ENCODE data around the gene DYRK1B. TPM values are rescaled to one million over a fixed set of nuclear protein-coding genes. Genes with fewer than 3 reads are reported as not detected.
"Not testable (repeated sequence)": the region's sequence is repeated elsewhere in the genome, so short reads cannot be mapped to it uniquely, and the experiment has no call there.

The DYRK1B gene
- total and polyA plus RNA-seq, 4 donors, result 7.9 to 25.6 (median 20.8) TPM

GRCh38 chr19:39811064-39811463, 22.9 kb downstream of the DYRK1B start:
- ATAC-seq (ENCODE audit: insufficient read depth, low FRiP score) (no peak), DNase-seq (no peak)
- no peak overlapping the region for H3K27ac ChIP-seq (ENCODE audit: low read depth in 1 of 2, low read length in 1 of 2)
- H3K4me1 ChIP-seq (ENCODE audit: control insufficient read depth in 5 of 5, insufficient read depth in 5 of 5, low read length in 5 of 5), result no peaks in the 10 kb centered on the region
- H3K4me3 ChIP-seq, result no peak overlapping the region
- H3K27me3 ChIP-seq (ENCODE audit: control insufficient read depth in 3 of 3, insufficient read depth in 3 of 3, low read length in 2 of 3), result no peaks in the 10 kb centered on the region
- H3K9ac ChIP-seq (ENCODE audit: insufficient read depth in 1 of 2, low read length in 2 of 2), result no peak overlapping the region
- H3K9me3 ChIP-seq (ENCODE audit: control insufficient read depth in 4 of 4, insufficient read depth in 3 of 4, low read length in 3 of 4), result no peaks in the 10 kb centered on the region
- H3K36me3 ChIP-seq (ENCODE audit: control insufficient read depth in 4 of 4, insufficient read depth in 4 of 4, low read length in 4 of 4), result peaks cover 0 to 1% (median 0%) of the 10 kb centered on the region in 4 donors
- 89 to 92% methylated on average over 4 of the region's 4 CpGs for WGBS, 2 donors
- TF ChIP-seq, protein P1, sequence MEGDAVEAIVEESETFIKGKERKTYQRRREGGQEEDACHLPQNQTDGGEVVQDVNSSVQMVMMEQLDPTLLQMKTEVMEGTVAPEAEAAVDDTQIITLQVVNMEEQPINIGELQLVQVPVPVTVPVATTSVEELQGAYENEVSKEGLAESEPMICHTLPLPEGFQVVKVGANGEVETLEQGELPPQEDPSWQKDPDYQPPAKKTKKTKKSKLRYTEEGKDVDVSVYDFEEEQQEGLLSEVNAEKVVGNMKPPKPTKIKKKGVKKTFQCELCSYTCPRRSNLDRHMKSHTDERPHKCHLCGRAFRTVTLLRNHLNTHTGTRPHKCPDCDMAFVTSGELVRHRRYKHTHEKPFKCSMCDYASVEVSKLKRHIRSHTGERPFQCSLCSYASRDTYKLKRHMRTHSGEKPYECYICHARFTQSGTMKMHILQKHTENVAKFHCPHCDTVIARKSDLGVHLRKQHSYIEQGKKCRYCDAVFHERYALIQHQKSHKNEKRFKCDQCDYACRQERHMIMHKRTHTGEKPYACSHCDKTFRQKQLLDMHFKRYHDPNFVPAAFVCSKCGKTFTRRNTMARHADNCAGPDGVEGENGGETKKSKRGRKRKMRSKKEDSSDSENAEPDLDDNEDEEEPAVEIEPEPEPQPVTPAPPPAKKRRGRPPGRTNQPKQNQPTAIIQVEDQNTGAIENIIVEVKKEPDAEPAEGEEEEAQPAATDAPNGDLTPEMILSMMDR (IDR thresholded peaks at IDR 0.05; ENCODE audit: control extremely low read depth, extremely low read depth), result no peak

DNA sequence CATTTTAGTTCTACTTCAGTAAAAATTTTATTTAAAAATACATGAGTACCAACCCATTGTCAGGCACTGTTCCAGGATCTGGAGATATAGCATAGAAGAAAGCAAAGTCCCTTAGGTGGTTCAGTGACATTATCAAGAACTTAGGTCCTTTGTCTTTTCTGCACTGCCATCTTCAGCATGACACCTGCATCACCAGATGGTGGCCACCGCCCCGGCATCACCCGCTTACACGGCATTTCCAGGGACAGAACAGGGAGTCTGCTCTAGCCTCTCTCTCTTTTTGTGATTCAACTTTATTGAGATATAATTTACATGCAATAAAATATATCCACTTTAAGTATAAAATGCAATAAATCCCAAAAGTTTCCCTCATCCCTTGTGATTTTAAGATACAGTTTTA, 23.5 kb downstream of the DYRK1B start:
- ATAC-seq (ENCODE audit: insufficient read depth, low FRiP score), result no peak
- TF ChIP-seq, protein P1 (IDR thresholded peaks at IDR 0.05; ENCODE audit: control extremely low read depth, extremely low read depth), result no peak
- H3K27ac ChIP-seq (ENCODE audit: low read depth in 1 of 2, low read length in 1 of 2), result no peak overlapping the region

GRCh38 chr19:39809368-39809767, 24.6 kb downstream of the DYRK1B start:
- Histone ChIP-seq H3K36me3 (ENCODE audit: control insufficient read depth in 4 of 4, insufficient read depth in 4 of 4, low read length in 4 of 4) (no peaks in the 10 kb centered on the region), H3K9ac (ENCODE audit: insufficient read depth in 1 of 2, low read length in 2 of 2) (no peak overlapping the region), H3K27ac (ENCODE audit: low read depth in 1 of 2, low read length in 1 of 2) (no peak overlapping the region), H3K4me1 (ENCODE audit: control insufficient read depth in 5 of 5, insufficient read depth in 5 of 5, low read length in 5 of 5) (no peaks in the 10 kb centered on the region), H3K9me3 (ENCODE audit: control insufficient read depth in 4 of 4, insufficient read depth in 3 of 4, low read length in 3 of 4) (no peaks in the 10 kb centered on the region), H3K4me3 (no peak overlapping the region), H3K27me3 (ENCODE audit: control insufficient read depth in 3 of 3, insufficient read depth in 3 of 3, low read length in 2 of 3) (no peaks in the 10 kb centered on the region)
- DNase-seq, result no peak
- 93 to 98% methylated on average over 4 of the region's 4 CpGs for WGBS, 2 donors
- ATAC-seq (ENCODE audit: insufficient read depth, low FRiP score), result no peak
- TF ChIP-seq, protein P1 (IDR thresholded peaks at IDR 0.05; ENCODE audit: control extremely low read depth, extremely low read depth), result no peak

More for the DNA sequence above, 23.5 kb downstream of the DYRK1B start:
- Histone ChIP-seq H3K27me3 (ENCODE audit: control insufficient read depth in 3 of 3, insufficient read depth in 3 of 3, low read length in 2 of 3) (no peaks in the 10 kb centered on the region), H3K4me1 (ENCODE audit: control insufficient read depth in 5 of 5, insufficient read depth in 5 of 5, low read length in 5 of 5) (no peaks in the 10 kb centered on the region), H3K36me3 (ENCODE audit: control insufficient read depth in 4 of 4, insufficient read depth in 4 of 4, low read length in 4 of 4) (no peaks in the 10 kb centered on the region), H3K4me3 (no peak overlapping the region), H3K9ac (ENCODE audit: insufficient read depth in 1 of 2, low read length in 2 of 2) (no peak overlapping the region), H3K9me3 (ENCODE audit: control insufficient read depth in 4 of 4, insufficient read depth in 3 of 4, low read length in 3 of 4) (no peaks in the 10 kb centered on the region)
- WGBS, 2 donors, result 86 to 92% methylated on average over 4 of the region's 4 CpGs
- DNase-seq, result no peak

DNA sequence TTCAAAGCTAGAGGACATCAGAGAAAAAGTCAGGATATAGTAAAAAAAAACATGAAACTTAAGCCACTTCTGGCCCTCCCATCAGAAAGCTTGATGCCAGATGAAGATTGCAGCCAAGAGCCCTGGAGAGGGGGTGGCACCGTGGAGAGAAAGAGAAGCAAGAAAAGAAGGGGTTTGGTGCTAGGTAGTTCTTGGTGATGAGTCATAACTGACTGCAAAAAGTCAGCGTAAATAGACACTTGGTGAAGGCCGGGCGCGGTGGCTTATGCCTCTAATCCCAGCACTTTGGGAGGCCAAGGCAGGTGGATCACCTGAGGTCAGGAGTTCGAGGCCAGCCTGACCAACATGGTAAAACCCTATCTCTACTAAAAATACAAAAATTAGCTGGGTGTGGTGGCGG, 25.3 kb downstream of the DYRK1B start:
- not testable (repeated sequence) for ATAC-seq (ENCODE audit: insufficient read depth, low FRiP score); H3K4me1 ChIP-seq (ENCODE audit: control insufficient read depth in 5 of 5, insufficient read depth in 5 of 5, low read length in 5 of 5); H3K9ac ChIP-seq (ENCODE audit: insufficient read depth in 1 of 2, low read length in 2 of 2); H3K9me3 ChIP-seq (ENCODE audit: control insufficient read depth in 4 of 4, insufficient read depth in 3 of 4, low read length in 3 of 4); DNase-seq; H3K27me3 ChIP-seq (ENCODE audit: control insufficient read depth in 3 of 3, insufficient read depth in 3 of 3, low read length in 2 of 3); H3K36me3 ChIP-seq (ENCODE audit: control insufficient read depth in 4 of 4, insufficient read depth in 4 of 4, low read length in 4 of 4); H3K27ac ChIP-seq (ENCODE audit: low read depth in 1 of 2, low read length in 1 of 2); H3K4me3 ChIP-seq
- WGBS, 2 donors, result 88 to 94% methylated on average over 7 of the region's 7 CpGs
